HCT116 (cell line): ENCODE measurements around the gene MAP2K3. TPM values are rescaled to one million over a fixed set of nuclear protein-coding genes. Genes with fewer than 3 reads are reported as not detected.

Source experiments
- ATAC-seq: fragments of 200-7000 bp; cut with Tn5 transposase; 2 replicates; pipeline ENCODE4 v1.9.1; 2020; ENCODE audit warnings: mild to moderate bottlenecking, moderate library complexity
- BruUV-seq: library from RNA; stranded (reverse); fragments of 400-500 nt; replicated peaks from 2 replicates; lab custom pipeline; 2021; lab: Mats Ljungman, UMichigan
- CTCF ChIA-PET: fragments of 300-600 bp; sonication (Branson Sonifier 250); formaldehyde crosslinking; loops from one replicate; lab custom pipeline; 2021; ENCODE audit warnings: antibody characterized with exemption; lab: Charles Lee
- POLR2A ChIA-PET: fragments of 300-600, 350-600 bp; sonication (Branson Sonifier 250); formaldehyde crosslinking; loops from one replicate; lab custom pipeline; 2021; ENCODE audit warnings: antibody characterized with exemption; lab: Charles Lee
- RAD21 ChIA-PET, 2 experiments: fragments of 300-600 bp; sonication (Branson Sonifier 250); formaldehyde crosslinking; loops; one replicate each; lab custom pipeline; 2023; ENCODE audit warnings: low total read pairs in 2 of 2; ENCODE audit not compliant: uncharacterized antibody in 2 of 2, unreplicated experiment in 2 of 2, low non-redundant PET in 1 of 2; lab: Charles Lee
- DNase-seq: peaks from one replicate; pipeline ENCODE4 v3.0.0-alpha.2; 2010; ENCODE audit warnings: low read depth, low spot score
- H2AFZ ChIP-seq: fragments of 200-600 bp; shearing (Covaris generic), sonication (generic); 2 replicates; pipeline ENCODE4 v1.6.1; 2017; ENCODE audit warnings: low read depth, mixed run types, mixed read lengths, antibody characterized with exemption, low read length; ENCODE audit not compliant: poor library complexity, severe bottlenecking
- H3K27ac ChIP-seq: 2 replicates; pipeline ENCODE4 v1.5.1; 2012; ENCODE audit warnings: low read depth, low read length
- H3K27me3 ChIP-seq: fragments of 200-600 bp; sonication (generic); 2 replicates; pipeline ENCODE4 v1.6.1; 2016; ENCODE audit warnings: mixed run types, low read length, mixed read lengths; ENCODE audit not compliant: insufficient read depth
- H3K36me3 ChIP-seq, 2 experiments: fragments of 200-500 bp in 1 of 2; fragments of 200-600 bp in 1 of 2; sonication (Bioruptor generic) in 1 of 2; sonication (generic) in 1 of 2; 2 replicates each; pipeline versions ENCODE4 v1.5.1 to v1.6.1; 2014 to 2016; ENCODE audit warnings: low read length in 2 of 2, inconsistent platforms in 1 of 2, mixed read lengths in 1 of 2, mixed run types in 1 of 2; ENCODE audit not compliant: insufficient read depth in 2 of 2, control insufficient read depth in 1 of 2
- H3K4me1 ChIP-seq, 2 experiments: fragments of 200-600 bp in 1 of 2; sonication (generic) in 1 of 2; 2 replicates each; pipeline versions ENCODE4 v1.5.1 to v1.6.1; 2012 to 2017; ENCODE audit warnings: low read length in 2 of 2, inconsistent platforms in 1 of 2, mild to moderate bottlenecking in 1 of 2, mixed read lengths in 1 of 2, mixed run types in 1 of 2, moderate library complexity in 1 of 2; ENCODE audit not compliant: insufficient read depth in 2 of 2, control insufficient read depth in 1 of 2
- H3K4me2 ChIP-seq: fragments of 200-600 bp; sonication (generic); 2 replicates; pipeline ENCODE4 v1.6.1; 2017; ENCODE audit warnings: mixed run types, low read length, mixed read lengths
- H3K4me3 ChIP-seq, 2 experiments: fragments of 200-600 bp in 1 of 2; sonication (generic) in 1 of 2; replicated peaks in 1 of 2; 2 replicates each; pipeline ENCODE4 v1.5.1; 2011 to 2016; ENCODE audit warnings: low read length in 2 of 2, control low read depth in 1 of 2, low read depth in 1 of 2, mild to moderate bottlenecking in 1 of 2, mixed read lengths in 1 of 2, mixed run types in 1 of 2
- H3K79me2 ChIP-seq: fragments of 200-600 bp; sonication (generic); 2 replicates; pipeline ENCODE4 v1.6.1; 2017; ENCODE audit warnings: mild to moderate bottlenecking, mixed run types, low read length, moderate library complexity, mixed read lengths; ENCODE audit not compliant: insufficient read depth
- H3K9ac ChIP-seq: fragments of 200-600 bp; sonication (generic); 2 replicates; pipeline ENCODE4 v1.6.1; 2016; ENCODE audit warnings: low read length, mixed read lengths
- H3K9me2 ChIP-seq: fragments of 200-600 bp; sonication (generic), shearing (Covaris generic); 2 replicates; pipeline ENCODE4 v1.6.1; 2017; ENCODE audit warnings: mixed run types, mild to moderate bottlenecking, moderate library complexity; ENCODE audit not compliant: insufficient read depth
- H3K9me3 ChIP-seq, 2 experiments: fragments of 200-500 bp in 1 of 2; fragments of 200-600 bp in 1 of 2; sonication (Bioruptor generic) in 1 of 2; sonication (generic) in 1 of 2; 2 replicates each; pipeline ENCODE4 v1.6.1; 2014 to 2017; ENCODE audit warnings: low read length in 2 of 2, mixed read lengths in 2 of 2, inconsistent platforms in 1 of 2, low read depth in 1 of 2, mild to moderate bottlenecking in 1 of 2, mixed run types in 1 of 2, moderate library complexity in 1 of 2; ENCODE audit not compliant: control insufficient read depth in 1 of 2, insufficient read depth in 1 of 2
- H4K20me1 ChIP-seq: fragments of 200-600 bp; sonication (generic), shearing (Covaris generic); 2 replicates; pipeline ENCODE4 v1.6.1; 2017; ENCODE audit warnings: mixed run types, mild to moderate bottlenecking, moderate library complexity; ENCODE audit not compliant: insufficient read depth
- CBX3 ChIP-seq: IDR thresholded peaks from 2 replicates; pipeline ENCODE4 v1.6.1; 2012; ENCODE audit warnings: low read depth
- CTCF ChIP-seq, 3 experiments: fragments of 200-600 bp in 1 of 3; sonication (generic) in 1 of 3; IDR thresholded peaks in 2 of 3; conservative IDR thresholded peaks in 1 of 3; 2 replicates each; pipeline ENCODE4 v1.5.1; 2012 to 2017; ENCODE audit warnings: low read depth in 2 of 3, low read length in 2 of 3, antibody characterized with exemption in 1 of 3, borderline replicate concordance in 1 of 3, control low read depth in 1 of 3, mild to moderate bottlenecking in 1 of 3, mixed read lengths in 1 of 3, mixed run types in 1 of 3, moderate library complexity in 1 of 3; ENCODE audit not compliant: insufficient read depth in 1 of 3
- EGR1 ChIP-seq: IDR thresholded peaks from 2 replicates; pipeline ENCODE4 v1.6.1; 2012; ENCODE audit warnings: low read depth
- ELF1 ChIP-seq: IDR thresholded peaks from 2 replicates; pipeline ENCODE4 v1.6.1; 2012; ENCODE audit warnings: low read depth, borderline replicate concordance
- FOSL1 ChIP-seq: IDR thresholded peaks from 2 replicates; pipeline ENCODE4 v1.6.1; 2012; ENCODE audit warnings: low read depth
- JUND ChIP-seq: IDR thresholded peaks from 2 replicates; pipeline ENCODE4 v1.6.1; 2012
- POLR2A ChIP-seq: IDR thresholded peaks from 2 replicates; pipeline ENCODE4 v1.7.0; 2011; ENCODE audit warnings: borderline replicate concordance; ENCODE audit not compliant: insufficient read depth, insufficient read length; ENCODE audit errors: extremely low read depth
- SIN3A ChIP-seq: IDR thresholded peaks from 2 replicates; pipeline ENCODE4 v1.6.1; 2012; ENCODE audit warnings: low read depth
- YY1 ChIP-seq: IDR thresholded peaks from 2 replicates; pipeline ENCODE4 v1.6.1; 2011; ENCODE audit warnings: low read length, low read depth, moderate library complexity, mild to moderate bottlenecking; ENCODE audit not compliant: insufficient replicate concordance; ENCODE audit errors: extremely low read depth
- ZNF274 ChIP-seq: fragments of 200-500 bp; sonication (Bioruptor generic); IDR thresholded peaks from 2 replicates; pipeline ENCODE4 v1.6.1; 2014; ENCODE audit warnings: mild to moderate bottlenecking, low read depth, low read length, inconsistent platforms
- intact Hi-C: fragments of 100-400 bp; cut with micrococcal nuclease; formaldehyde crosslinking; loops from 2 replicates; pipeline ENCODE4 v1.10.0; 2022
- total RNA-seq: library from RNA; stranded (reverse); gene quantifications from one replicate; pipeline ENCODE4 v1.2.1, GENCODE V29; 2021; ENCODE audit not compliant: unreplicated experiment

The MAP2K3 gene
- total RNA-seq, 1 experiment from 2014 or later = 96.7 TPM

DNA sequence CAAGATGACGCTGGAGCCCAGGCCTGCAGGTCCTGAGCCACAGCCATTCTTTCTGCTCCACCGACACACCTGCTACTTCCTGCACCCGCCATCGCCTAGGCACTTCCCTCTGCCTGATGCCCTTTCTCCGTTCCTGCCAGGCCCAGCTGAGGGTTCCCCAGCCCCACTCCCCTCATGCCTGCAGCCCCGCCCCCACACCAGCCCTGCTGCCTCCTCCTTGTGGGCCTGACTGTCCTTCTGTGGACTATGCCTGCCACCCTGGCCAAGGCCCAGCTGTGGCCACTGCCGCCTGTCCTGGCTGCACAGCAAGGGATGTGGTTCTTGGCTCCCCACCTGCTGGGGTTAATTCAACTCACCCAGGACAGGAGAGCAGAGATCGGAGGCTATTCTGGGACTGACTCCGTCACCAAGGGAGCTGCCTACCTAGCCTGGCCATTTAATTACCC is 38.8 kb upstream of the MAP2K3 start:
- ChIA-PET RAD21 (no interaction called here), POLR2A (interaction anchor here (0.7 kb wide), 1 partner anchor 30 kb away, joined by 3 read pairs; no protein-coding TSS in a partner anchor), CTCF (no interaction called here)
- Histone ChIP-seq H3K27me3 (no peaks in the 10 kb centered on the region), H3K27ac (no peak overlapping the region), H3K9me2 (no peaks in the 10 kb centered on the region), H3K9ac (no peak overlapping the region)
- DNase-seq (no peak), ATAC-seq (no peak)
- TF ChIP-seq CTCF (IDR thresholded peaks at IDR 0.05 in 2 of 3, conservative IDR thresholded peaks at IDR 0.05 in 1 of 3; ENCODE audit: borderline replicate concordance in 1 of 3, insufficient read depth in 1 of 3, low read depth in 2 of 3, low read length in 2 of 3) = no peak
- no peak for TF ChIP-seq CBX3
- TF ChIP-seq FOSL1 = no peak
- TF ChIP-seq ZNF274 = no peak
- TF ChIP-seq SIN3A = no peak
- no peak for TF ChIP-seq EGR1
- no peak for TF ChIP-seq ELF1
- TF ChIP-seq YY1 = no peak
- no peak for TF ChIP-seq POLR2A
- no peak for TF ChIP-seq JUND
- TF ChIP-seq, all 23 proteins: peak for 0
- Histone ChIP-seq H3K36me3 (no peaks in the 10 kb centered on the region), H3K9me3 (no peaks in the 10 kb centered on the region), H2AFZ (no peak overlapping the region), H3K4me1 (peaks cover under 1 to 4% of the 10 kb centered on the region in 2 experiments; a peak in 3 of 4 replicates), H3K4me3 (no peak overlapping the region), H3K79me2 (no peaks in the 10 kb centered on the region), H4K20me1 (no peaks in the 10 kb centered on the region), H3K4me2 (no peak overlapping the region)
- intact Hi-C loops = no loop called here
- BruUV-seq = no TSS peak
